HG02943 (cell line): Measurements from ENCODE around the gene CCDC50.

Experiments used
- ATAC-seq: cut with Tn5 transposase; IDR thresholded peaks from one replicate; pipeline ENCODE4 v1.9.1; 2021; ENCODE audit warnings: mild to moderate bottlenecking, low read depth, moderate library complexity; ENCODE audit not compliant: unreplicated experiment

CCDC50 gene

DNA sequence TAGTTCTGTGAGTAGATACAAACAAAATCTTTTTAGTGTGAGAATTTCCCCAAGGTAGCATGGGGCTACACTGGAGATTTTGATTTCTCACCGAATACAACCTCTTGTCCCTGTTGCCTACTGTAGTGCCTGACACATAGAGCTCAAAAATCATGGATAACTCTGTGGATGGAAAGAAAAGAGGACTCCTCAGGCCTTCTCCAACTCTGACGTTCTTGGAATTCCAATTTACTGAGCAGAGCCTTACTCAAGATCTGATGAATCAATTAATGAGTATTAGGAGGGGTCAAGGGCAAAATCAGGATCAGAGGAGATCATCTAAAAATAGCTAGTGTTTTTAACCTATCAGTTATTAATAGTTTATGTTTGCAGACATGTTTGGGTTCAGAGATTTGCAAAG lies 85.1 kb downstream of the CCDC50 start:
- no peak for ATAC-seq

DNA sequence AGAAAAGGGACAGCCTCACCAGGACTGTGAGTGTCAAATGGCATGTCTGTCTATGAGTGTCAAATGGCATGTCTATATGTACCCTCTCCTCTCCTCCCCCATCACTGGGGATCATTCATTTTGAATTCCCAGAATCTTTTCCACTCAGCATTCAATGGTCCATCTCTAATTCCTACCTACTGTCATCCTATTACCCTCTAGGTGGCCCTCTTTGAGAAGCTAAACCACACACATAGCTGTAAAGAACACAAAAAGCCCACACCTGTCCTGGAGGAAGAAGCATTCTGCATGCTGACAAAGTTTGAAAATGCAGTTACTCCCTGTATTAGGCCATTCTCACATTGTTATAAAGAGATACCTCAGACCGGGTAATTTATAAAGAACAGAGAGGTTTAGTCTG lies 85.5 kb downstream of the CCDC50 start:
- ATAC-seq, result no peak

DNA sequence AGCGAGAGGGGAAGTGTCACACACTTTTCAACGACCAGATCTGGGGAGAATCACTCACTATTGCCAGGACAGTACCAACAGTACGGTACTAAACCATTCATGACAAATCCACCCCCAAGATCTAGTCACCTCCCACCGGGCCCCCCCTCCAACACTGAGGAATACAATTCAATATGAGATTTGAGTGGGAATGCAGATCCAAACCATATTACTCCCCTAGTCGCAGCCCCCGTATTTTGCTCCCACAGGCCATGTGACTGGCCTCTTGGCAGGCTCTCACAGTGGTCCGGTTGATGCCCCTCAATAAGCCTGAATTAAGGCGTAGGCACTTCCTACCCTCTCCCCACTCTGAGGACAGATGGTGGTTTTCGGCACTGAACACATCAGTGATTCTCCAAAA lies 86.4 kb downstream of the CCDC50 start:
- ATAC-seq, result no peak

DNA sequence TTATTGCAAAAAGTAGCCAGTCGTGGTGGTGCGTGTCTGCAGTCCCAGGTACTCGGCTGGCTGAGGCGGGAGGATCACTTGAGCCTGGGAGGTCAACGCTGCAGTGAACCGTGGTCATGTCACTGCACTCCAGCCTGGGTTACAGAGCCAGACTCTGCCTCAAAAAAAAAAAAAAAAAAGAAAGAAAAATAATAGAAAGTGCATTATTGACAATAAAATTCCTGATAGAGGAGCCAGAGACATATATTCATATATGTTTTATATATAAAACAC lies 88.2 kb downstream of the CCDC50 start:
- ATAC-seq, result no peak

DNA sequence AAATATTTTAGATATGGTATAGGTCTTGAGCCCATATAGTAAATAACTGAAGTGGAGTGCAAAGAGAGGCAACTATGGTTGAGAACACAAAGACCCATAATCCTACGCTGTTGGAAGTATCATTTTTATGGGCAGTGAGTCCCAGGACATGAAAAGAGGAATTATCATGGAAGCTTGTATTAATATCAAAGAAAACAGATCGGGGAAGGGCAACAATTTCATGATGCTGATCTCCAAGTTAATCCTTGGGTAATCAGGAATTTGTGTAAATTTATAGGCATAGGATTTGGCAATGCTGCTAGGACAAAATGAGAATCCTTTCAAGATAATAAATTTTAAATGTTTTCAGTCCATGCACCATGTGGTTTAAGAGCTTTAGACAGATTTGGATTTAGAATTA lies 91.6 kb downstream of the CCDC50 start:
- ATAC-seq, result no peak

DNA sequence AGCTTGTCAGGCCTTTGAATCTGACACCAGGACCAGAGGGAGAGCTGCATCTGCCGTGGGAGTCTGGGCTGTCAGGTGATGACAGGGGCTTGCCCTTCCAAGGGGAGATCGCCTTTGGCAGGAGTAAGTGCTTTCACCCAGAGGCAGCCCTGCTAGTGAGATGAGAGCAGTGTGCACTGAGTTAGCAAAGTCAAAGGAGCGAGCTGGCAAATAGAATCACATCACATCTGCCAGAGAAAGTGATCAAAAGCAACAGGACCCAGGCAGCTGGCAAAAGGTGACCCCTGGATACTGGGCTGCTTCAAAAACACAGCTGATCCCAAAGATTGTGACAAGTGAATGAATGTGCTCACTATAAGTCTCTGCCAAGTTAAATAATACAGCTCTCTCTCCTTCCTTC lies 95.7 kb downstream of the CCDC50 start:
- no peak for ATAC-seq

DNA sequence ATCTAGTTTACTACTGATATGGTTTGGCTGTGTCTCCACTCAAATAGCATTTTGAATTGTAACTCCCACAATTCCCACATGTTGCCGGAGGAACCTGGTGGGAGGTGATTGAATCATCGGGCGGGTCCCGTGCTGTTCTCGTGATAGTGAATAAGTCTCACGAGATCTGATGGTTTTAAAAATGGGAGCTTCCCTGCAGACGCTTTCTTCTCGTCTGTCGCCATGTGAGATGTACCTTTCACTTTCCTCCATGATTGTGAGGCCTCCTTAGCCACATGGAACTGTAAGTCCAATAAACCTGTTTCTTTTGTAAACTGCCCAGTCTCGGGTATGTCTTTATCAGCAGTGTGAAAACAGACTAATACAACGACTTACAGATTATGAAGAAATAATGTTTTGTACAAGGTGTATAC lies 96.1 kb downstream of the CCDC50 start:
- no peak for ATAC-seq

DNA sequence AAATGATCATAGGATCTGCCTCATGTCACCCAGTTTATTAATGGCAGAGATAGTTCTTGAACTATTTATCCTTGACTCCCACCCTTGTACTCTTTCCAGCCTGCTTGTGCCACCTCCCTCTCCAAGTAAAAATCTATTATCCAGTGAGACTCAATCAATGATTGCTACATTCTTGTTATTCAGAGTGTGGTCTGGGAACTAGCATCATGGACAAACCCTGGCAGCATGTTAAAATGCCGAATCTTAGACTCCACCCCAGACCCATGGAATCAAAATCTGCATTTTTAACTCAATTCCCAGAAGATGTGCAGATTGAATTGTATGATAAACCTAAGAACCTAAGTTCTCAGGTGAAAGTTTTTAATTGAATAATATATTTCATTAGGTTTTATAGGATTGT lies 97.1 kb downstream of the CCDC50 start:
- ATAC-seq, result no peak

DNA sequence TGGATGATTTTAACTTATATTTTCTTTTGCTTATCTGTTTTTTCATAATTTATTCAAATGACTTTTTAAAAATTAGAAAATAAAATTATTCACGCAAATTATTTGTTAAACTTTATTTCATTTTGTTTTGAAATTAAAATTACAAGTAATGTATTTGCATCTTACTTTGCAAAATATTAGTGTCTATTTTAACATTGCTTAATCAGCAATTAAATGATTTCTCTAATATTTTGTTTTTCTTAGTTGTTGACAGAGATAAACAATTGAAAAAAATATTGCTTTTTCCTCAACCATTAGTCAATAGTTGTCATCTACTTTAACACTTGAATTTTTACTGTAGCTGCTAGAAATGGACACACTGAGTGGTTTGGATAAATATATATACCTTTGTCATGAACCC lies 99.0 kb downstream of the CCDC50 start:
- no peak for ATAC-seq

DNA sequence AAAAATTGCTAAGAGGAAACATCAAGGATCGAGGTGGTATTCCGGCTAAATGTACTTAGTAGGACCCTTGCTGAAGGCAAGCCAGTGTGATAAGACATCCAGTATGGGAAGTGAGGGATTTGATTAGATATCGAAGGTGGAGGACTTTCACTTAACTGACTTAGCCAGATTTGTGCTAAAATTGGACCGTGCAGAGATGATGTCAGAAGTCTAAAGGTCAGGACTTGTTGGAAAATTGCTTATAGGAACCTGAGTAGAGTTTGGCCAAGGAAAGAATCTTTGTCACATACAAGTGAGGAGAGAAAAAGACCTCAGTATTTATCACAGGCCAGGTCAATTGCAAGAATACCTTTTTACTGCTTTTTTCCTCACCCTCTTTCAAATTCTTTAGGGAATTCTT lies 100.9 kb downstream of the CCDC50 start:
- no peak for ATAC-seq

DNA sequence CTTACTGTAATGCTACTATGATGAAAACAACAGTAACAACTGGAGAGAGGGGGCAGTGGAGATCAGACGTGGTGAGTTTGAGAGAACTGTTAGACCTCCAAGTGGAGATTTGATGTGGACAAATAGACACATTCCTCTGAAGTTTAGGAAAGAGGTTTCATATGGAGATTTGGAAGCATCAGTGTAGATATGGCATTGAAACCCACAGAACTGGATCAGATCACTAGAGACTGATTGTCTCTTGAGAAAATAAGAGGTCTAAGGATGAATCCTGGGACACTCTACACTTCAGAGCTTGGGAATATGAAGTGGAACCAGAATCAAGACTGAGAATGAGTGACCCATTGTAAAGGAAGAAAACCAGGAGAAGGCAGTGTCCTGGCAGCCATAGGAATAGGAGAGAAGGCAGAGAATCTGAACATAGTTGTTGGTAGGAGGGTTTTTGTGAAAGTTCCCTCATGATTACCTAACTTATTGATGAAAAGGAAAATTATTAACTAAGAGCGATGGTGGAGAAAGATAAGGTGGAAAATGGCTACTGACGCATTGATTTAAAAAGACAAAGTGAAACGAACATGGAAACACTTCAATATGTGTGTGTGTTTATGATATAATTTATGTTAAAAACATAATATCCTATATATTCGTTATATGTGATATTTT lies 102.1 kb downstream of the CCDC50 start:
- no peak for ATAC-seq

DNA sequence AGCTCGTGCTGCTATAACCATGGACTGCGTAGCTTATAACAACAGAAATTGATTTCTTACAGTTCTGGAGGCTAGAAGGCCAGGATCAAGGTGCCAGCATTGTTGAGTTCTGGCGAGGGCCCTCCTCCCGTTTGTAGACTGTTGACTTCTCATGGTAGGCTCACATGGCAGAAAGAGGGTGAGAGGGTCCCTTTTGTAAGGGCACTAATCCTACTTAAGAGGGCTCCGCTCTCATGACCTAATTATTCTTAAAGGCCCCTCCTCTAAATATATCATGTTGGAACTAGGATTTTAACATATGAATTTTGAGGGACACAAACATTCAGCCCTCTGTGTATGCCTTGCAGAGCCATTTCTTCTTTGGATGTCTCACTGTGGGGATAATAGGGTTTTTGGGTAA lies 103.0 kb downstream of the CCDC50 start:
- ATAC-seq, result no peak

DNA sequence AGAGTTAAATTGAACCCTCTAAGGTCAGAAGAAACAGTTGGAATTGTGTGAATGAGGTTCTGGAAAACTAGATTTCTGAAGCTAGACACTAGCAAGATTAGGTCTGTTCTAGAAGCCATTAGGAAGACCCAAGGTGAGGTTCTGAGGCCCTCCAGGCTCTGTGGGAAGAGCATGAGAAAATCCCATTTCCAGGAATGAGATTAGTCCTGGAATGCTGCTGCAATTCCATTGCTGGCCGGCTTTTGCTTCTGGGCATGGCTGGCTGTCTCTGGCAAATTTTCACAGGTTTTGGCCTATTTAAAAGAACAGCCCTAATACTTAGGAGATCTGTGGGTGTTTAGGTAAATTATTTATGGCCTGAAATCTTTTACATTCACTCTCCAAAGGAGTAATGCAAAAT lies 104.8 kb downstream of the CCDC50 start:
- ATAC-seq, result no peak

DNA sequence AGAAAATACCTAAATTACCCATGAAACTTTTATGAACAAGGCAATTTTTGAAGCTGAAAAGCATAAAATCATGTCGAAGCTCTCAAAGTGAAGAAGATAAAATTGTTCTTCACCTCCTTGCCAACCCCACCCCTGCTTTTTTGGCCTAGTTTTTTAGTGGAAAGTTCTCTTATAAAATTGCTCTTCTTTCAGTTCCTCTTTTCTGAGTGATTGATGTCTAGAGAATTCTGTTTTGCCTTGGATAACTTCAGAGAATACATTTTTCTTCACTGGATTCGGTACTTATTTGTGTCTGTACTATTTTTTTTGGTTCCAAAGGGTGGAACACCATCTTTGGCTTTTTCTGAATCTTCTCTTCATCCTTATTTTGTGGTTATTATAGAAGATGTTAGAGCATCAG lies 106.8 kb downstream of the CCDC50 start:
- no peak for ATAC-seq

DNA sequence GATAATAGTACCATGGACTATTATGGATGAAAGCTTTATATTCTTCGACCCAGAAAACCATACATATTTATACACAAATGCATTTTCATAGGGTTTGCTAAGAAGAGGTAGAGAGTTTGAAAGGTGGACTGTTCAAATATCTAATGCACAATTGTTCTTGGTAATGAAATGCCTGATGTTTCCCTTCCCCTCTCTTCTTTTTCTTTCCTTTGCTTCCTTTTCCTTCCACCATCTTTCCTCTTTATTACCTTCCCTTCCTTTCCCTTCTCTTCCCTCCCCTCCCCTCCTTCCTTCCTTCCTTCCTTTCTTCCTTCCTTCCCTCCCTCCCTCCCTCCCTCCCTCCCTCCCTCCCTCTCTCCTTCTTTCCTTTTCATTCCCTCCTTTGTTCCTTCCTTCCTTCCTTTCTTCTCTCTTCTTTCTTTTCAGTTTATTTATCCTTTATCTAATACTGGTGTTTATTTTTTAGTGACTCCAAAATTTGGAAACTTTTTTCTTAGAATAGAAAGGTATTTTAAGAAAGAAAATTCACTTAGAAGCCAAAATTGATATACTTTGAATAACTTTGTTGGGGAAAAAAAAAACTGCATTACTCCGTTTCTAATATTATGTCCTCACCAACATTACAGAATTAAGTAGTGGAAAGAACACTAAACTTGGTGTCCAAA lies 109.1 kb downstream of the CCDC50 start:
- no peak for ATAC-seq

DNA sequence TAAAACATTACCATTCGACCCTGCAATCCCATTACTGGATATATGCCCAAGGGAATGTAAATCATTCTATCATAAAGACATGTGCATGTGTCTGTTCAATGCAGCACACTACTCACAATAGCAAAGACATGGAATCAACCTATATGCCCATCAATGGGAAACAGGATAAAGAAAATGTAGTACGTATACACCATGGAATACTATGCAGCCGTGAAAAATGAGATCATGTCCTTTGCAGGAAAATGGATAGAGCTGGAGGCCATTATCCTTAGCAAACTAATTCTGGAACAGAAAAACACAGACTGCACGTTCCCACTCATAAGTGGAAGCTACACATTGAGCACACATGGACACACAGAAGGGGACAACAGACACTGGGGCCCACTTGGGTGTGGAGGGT lies 111.3 kb downstream of the CCDC50 start:
- no peak for ATAC-seq

DNA sequence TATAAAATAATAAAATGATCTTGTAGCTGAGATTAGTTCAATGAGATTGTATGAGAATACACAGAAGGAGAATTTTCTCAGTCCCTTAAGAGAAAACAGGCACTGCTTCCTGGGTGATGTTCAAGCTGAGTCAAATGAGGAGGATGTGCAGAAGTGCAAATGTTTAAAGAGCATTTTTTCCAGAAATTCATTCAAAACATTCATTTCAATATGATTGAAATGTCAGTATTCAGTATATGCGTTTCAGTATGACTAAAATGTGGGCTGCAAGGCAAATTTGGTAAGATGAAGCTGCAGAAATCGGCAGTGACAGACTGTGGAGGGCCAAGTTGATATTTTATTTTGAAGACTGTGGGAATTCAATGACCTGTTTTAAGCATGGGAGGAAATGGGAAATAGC lies 112.5 kb downstream of the CCDC50 start:
- ATAC-seq, result no peak

DNA sequence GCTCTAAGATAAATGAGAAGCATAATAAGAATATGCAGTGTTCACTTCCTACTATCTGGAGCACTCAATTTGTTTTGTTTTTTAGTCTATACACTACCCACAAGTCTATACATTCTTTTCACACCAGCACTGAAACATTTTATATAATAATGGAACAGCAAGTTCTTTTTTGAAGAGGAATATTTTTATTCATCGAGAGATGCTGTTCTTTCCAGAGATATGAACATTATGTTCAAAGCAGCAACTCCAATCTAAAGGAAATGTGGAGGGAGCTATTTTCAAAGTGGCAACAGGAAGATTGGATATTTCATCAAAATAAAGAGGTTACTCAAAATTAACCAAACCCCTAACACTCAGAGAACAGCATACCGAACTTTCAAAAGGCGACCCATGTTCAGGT lies 115.4 kb downstream of the CCDC50 start:
- ATAC-seq, result no peak
